A549 (cell line): ENCODE data around the gene MAP2K7.

Source experiments
- JUNB ChIP-seq: fragments of >200 bp; sonication (Bioruptor Twin); formaldehyde crosslinking; IDR thresholded peaks from 2 replicates; pipeline ENCODE4 v1.6.1; 2016
- RAD21 ChIP-seq, 2 experiments: fragments of >200 bp in 1 of 2; sonication (Bioruptor Twin) in 1 of 2; formaldehyde crosslinking in 1 of 2; IDR thresholded peaks in 1 of 2; conservative IDR thresholded peaks in 1 of 2; 2 replicates in 1 of 2; 3 replicates in 1 of 2; pipeline ENCODE4 v1.6.1; 2012 to 2018; ENCODE audit warnings: inconsistent platforms in 1 of 2
- TF ChIP-seq, protein P1 (sequence below): fragments of >200 bp; sonication (Bioruptor Twin); formaldehyde crosslinking; IDR thresholded peaks from 3 replicates; pipeline ENCODE4 v1.5.1; 2016
- TF ChIP-seq, protein P2 (sequence below): fragments of 150-350 bp; IDR thresholded peaks from 2 replicates; pipeline ENCODE4 v1.6.1; 2014; ENCODE audit warnings: low read depth, mild to moderate bottlenecking, low read length

DNA sequence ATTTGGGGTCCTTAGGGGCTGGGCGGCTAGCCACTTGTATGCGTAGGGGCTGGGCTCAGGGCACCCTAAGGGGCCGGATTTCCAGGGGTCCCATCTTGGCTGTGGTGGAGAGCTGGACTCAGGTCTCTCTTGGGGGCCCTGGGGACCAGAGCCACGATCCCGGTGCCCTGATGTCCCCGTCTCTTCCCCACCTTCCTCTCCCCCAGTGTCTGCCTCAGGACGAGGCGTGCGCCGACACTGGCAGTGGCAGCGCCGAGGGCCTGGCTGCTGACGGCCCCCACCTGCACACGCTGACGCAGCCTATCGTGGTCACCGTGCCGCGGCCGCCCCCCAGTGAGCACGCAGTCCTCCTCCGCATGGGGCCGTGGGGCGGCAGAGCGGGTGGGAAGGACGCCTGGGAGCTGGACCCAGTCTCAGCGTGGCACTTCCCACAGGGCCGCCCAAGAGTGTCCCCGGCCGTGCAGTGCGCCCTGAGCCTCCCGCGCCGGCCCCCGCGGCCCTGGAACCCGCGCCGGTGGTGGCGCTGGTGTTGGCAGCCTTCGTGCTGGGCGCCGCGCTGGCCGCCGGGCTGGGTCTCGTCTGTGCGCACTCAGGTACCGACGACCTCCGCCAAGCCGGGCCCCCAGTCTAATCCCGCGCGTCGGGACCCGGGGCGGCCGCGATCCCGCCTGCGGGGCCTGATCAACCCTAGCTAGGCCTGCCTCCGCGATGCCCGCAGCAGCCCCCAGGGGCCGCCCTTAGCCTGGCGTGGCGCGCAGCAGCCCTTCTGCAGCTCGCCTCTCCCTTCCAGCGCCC, 13.8 kb downstream of the MAP2K7 start:
- TF ChIP-seq, protein P1, sequence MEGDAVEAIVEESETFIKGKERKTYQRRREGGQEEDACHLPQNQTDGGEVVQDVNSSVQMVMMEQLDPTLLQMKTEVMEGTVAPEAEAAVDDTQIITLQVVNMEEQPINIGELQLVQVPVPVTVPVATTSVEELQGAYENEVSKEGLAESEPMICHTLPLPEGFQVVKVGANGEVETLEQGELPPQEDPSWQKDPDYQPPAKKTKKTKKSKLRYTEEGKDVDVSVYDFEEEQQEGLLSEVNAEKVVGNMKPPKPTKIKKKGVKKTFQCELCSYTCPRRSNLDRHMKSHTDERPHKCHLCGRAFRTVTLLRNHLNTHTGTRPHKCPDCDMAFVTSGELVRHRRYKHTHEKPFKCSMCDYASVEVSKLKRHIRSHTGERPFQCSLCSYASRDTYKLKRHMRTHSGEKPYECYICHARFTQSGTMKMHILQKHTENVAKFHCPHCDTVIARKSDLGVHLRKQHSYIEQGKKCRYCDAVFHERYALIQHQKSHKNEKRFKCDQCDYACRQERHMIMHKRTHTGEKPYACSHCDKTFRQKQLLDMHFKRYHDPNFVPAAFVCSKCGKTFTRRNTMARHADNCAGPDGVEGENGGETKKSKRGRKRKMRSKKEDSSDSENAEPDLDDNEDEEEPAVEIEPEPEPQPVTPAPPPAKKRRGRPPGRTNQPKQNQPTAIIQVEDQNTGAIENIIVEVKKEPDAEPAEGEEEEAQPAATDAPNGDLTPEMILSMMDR = peak; percentile 34
- TF ChIP-seq, protein P2, sequence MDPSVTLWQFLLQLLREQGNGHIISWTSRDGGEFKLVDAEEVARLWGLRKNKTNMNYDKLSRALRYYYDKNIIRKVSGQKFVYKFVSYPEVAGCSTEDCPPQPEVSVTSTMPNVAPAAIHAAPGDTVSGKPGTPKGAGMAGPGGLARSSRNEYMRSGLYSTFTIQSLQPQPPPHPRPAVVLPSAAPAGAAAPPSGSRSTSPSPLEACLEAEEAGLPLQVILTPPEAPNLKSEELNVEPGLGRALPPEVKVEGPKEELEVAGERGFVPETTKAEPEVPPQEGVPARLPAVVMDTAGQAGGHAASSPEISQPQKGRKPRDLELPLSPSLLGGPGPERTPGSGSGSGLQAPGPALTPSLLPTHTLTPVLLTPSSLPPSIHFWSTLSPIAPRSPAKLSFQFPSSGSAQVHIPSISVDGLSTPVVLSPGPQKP = no peak
- TF ChIP-seq RAD21 (conservative IDR thresholded peaks at IDR 0.05 in 1 of 2, IDR thresholded peaks at IDR 0.05 in 1 of 2) = peak; percentile 33 to 35; a peak in 2 of 5 replicates
- TF ChIP-seq JUNB = no peak
